ENCODE data around the gene CCL26. TPM values are rescaled to one million over a fixed set of nuclear protein-coding genes. Genes with fewer than 3 reads are reported as not detected.

CCL26 gene
- total and polyA plus RNA-seq, 9 of the 15 experiments (the other 6 are each of a cell fraction or from before 2014, with no cell fraction given) = 2.3 to 26.8 (median 8.4) TPM

GRCh38 chr7:75762350-75762917 lies 9.6 kb downstream of the CCL26 start (continued):
- TF ChIP-seq ZBTB11 (CRISPR knock-in tag; IDR thresholded peaks at IDR 0.05) (no peak), ZBTB1 (CRISPR knock-in tag; IDR thresholded peaks at IDR 0.05; ENCODE audit: borderline replicate concordance, low read depth) (no peak), TAF15 (IDR thresholded peaks at IDR 0.05; ENCODE audit: low read depth, low read length) (no peak), BRCA1 (IDR thresholded peaks at IDR 0.05) (no peak), BRCA1 (CRISPR knock-in tag; IDR thresholded peaks at IDR 0.05) (no peak), ESRRA (IDR thresholded peaks at IDR 0.05; ENCODE audit: borderline replicate concordance, low read depth) (no peak), ETS2 (tag; IDR thresholded peaks at IDR 0.05; ENCODE audit: borderline replicate concordance, poor library complexity, severe bottlenecking) (no peak), TEAD4 (IDR thresholded peaks at IDR 0.05; ENCODE audit: low read length) (0 out of 2 replicates have a peak, but pooled peaks have one; percentile 25), TEAD4 (CRISPR knock-in tag; IDR thresholded peaks at IDR 0.05; ENCODE audit: borderline replicate concordance) (no peak), CBFA2T3 (IDR thresholded peaks at IDR 0.05) (no peak), ZNF239 (CRISPR knock-in tag; IDR thresholded peaks at IDR 0.05) (0 out of 2 replicates have a peak, but pooled peaks have one; percentile 5), ZFX (CRISPR knock-in tag; IDR thresholded peaks at IDR 0.05) (no peak), ADNP (tag; IDR thresholded peaks at IDR 0.05) (no peak), BHLHE40 (IDR thresholded peaks at IDR 0.05; ENCODE audit: low read length) (no peak), PTTG1 (tag; IDR thresholded peaks at IDR 0.05; ENCODE audit: low read depth) (no peak), TAF9B (IDR thresholded peaks at IDR 0.05; ENCODE audit: partially characterized antibody) (no peak), ZNF655 (CRISPR knock-in tag; IDR thresholded peaks at IDR 0.05) (no peak), DEAF1 (CRISPR knock-in tag; IDR thresholded peaks at IDR 0.05) (peak; percentile 95), ZBTB2 (IDR thresholded peaks at IDR 0.05) (no peak)
